ENCODE data around the gene ANKS6. TPM values are rescaled to one million over a fixed set of nuclear protein-coding genes. Genes with fewer than 3 reads are reported as not detected.

ANKS6 gene
- total RNA-seq (2022; extraction: Qiagen RNA extraction) = 11.5 to 21.8 TPM (median 21.1 TPM) in 5 replicates

DNA sequence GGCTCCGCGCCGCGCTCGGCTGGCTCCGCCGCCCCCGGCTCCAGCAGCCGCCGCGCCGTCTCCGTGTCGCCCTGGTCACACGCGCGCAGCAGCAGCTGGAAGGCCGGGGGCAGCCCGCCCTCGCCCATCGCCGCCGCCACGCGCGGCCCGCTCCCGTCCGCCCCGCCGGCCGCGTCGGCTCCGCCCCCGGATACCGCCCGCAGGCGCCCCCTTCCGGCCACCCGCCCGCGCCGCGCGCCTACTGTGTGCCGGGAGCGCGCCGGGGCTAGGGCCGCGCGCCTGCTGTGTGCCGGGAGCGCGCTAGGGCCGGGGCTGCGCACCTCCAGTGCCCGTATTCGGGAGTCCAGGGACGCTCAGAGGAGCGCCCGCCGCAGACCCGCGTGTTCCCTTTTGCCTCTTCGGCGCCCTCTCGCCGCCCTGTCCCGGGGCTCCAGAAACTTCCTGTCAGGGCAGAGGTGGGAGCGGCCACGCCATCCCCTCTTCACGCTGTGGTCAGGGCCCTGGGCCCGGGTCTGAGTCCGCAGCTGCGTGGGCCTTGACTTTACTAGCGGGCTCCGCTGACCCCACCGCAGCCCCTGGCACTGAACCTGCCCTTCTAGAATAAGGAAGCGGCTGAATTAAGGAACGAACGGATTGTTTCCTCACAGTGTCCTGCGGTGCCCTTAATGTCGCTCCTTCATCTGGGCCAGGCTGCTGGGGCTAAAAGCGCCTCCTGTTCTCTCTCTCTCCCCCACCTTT lies at the start of gene ANKS6:
Gene ANKS6 (minus strand): TSS at position 192 of the 738 bp plus-strand sequence. CDS start 64 bp downstream, at position 128.

DNA sequence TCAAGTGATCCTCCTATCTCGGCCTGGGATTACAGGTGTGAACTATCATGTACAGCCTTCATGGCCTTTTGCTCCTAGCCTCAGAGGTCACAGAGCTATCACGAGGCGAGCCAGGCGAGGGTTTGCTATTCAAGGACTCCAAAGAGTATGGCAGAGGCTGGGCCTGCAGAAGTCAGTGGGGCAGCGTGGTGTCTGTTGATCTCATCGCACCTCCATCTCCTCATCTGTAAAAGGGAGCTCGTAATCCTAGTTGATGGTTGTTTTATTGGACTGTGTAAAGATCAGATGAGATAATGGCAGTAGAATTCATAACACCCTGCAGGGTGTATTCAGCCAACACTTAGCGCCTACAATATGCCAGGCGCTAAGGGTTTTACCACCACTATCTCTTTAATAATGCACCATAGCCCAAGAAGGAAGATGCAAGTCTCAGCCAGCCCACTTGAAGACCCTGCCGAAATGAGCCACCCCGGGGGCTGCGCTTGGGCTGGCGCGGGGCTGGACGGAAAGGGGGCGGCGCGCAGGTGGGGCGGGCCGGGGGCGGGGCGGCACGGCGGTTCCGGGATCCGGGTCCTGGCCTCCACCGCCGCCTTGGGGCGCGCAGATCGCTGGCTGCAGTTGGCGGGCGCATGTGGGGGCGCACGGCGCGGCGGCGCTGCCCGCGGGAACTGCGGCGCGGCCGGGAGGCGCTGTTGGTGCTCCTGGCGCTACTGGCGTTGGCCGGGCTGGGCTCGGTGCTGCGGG lies 10.9 kb upstream of the ANKS6 start, which contains the start of gene GALNT12:
Gene GALNT12 (plus strand): TSS at position 601 of the 744 bp plus-strand sequence. CDS start 29 bp downstream, at position 630.

DNA sequence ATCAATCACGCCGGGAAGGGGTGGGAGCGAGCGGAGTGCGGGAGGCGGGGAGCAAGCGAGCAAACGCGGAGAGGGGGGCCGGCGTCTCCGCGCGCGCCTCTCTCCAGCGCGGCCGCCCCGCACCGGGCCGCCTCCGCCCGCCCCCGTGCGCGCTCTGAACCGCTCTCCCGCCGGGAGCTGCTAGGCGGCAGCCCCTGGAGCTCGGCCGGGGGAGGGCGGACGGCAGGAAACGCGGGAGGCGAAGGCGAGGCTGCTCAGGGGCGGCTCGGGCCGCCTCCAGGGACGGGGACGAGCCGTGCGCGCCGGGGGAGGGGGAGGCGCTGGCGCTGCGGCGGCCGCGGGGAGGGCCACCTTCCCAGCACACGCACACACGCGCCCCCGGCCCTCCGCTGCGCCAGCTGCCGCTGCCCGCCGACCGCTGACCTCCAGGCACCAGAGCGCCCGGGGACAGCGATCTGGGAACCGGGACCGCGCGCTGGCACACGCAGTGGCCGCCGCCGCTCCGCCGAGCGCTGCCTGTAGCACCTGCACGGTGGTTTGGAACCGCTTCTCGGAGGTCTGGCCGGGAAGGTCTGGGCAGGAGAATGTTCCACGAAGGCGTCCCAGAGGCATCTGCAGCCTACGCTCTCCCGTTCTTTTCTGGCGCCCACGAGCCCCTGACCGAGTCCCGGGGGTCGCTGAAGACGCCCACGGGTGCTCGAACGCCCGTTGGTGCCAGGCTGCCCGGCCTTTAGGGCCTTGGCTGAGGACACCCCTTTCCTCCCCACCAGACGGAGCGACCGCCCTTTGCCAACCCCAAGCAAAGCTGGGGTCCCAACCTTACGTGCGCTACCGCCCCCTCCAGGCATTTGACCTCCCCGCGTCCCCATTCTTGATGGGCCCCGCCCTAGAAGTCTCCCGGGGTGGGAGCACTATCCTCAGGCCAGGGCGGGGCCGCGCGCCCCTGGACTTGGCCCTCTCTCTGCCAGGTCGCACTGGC lies 87.1 kb downstream of the ANKS6 start, which contains the start of gene GABBR2:
Gene GABBR2 (minus strand): TSS at position 3 of the 979 bp plus-strand sequence. CDS start 198 bp downstream, outside the sequence.

Other genes starting within 250 kb of the ANKS6 start
- gene GABBR2, start 87.6 kb downstream of the ANKS6 start, total RNA-seq (2022; extraction: Qiagen RNA extraction) = 0.11 to 0.25 TPM (median 0.14 TPM) in 5 replicates
- gene GALNT12, start 11.1 kb upstream of the ANKS6 start, total RNA-seq (2022; extraction: Qiagen RNA extraction) = 3.0 to 4.3 TPM (median 3.5 TPM) in 5 replicates
- 0.53 to 0.87 TPM (median 0.57 TPM) in 5 replicates for gene COL15A1, start 147.4 kb upstream of the ANKS6 start, total RNA-seq (2022; extraction: Qiagen RNA extraction)

Data from A549 treated with AZD2906 at 1 μM for 4 hours (cell line).